Pons (tissue), 1 donor: ENCODE results near the gene PIBF1.
A peak's percentile ranks its signal among the peaks of the same experiment; 100 is the strongest.
"Not testable (repeated sequence)": the region's sequence is repeated elsewhere in the genome, so short reads cannot be mapped to it uniquely, and the experiment has no call there.

Source experiments
- DNase-seq: peaks from one replicate; pipeline ENCODE4 v3.0.0-alpha.2; 2016; ENCODE audit warnings: low spot score

Gene PIBF1

DNA sequence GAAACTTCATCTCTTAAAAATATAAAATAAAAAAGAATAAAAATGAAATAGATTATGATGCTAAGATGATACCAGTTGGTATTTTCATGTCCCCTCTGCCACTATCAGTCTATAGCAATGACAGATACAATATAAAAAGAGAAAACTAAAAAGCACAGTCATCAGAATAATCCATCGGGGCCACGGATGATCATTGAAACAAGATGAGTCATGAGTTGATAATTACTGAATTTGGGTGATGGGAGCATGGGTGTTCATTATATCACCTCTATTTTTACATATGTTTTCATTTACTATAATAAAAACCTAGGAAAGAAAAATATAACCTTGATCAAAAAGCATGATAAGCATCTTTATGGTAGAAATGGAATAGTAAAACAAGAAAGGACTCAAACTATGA lies 41.1 kb downstream of the PIBF1 start:
- no peak for DNase-seq

DNA sequence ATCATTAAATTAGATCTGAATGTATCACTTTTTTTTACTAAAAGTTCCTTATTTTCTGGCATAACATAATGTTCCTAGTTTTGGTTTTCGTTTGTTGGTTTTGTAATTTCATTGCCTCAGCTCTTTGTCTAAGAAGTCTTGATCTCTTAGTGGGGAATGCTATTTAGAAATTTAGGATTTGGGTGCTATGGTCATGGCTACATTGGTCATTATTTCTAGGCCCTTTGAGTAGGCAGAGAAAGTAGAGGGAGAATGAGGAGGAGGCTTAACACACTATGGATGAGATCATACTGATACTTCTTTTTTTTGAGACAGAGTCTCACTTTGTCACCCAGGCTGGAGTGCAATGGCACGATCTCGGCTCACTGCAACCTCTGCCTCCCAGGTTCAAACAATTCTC lies 41.8 kb downstream of the PIBF1 start:
- DNase-seq, result no peak

DNA sequence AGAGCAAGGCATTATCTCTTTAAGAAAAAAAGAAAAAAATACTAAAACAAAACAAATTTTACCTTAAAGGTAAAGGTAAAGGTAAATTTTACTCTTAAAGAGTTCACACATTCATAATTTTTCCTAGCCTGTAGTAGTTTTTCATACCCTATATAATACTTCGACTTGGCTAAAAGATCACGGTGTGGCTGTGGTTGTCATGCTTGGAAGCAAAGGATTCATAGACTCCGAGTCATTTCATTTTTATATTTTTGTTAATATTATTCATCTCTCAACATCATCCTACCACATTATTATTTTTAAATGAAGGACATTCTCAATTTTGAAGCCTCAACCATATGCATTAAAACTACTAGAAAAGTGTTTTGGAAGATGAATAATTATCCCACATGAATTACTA lies 52.7 kb downstream of the PIBF1 start:
- no peak for DNase-seq

DNA sequence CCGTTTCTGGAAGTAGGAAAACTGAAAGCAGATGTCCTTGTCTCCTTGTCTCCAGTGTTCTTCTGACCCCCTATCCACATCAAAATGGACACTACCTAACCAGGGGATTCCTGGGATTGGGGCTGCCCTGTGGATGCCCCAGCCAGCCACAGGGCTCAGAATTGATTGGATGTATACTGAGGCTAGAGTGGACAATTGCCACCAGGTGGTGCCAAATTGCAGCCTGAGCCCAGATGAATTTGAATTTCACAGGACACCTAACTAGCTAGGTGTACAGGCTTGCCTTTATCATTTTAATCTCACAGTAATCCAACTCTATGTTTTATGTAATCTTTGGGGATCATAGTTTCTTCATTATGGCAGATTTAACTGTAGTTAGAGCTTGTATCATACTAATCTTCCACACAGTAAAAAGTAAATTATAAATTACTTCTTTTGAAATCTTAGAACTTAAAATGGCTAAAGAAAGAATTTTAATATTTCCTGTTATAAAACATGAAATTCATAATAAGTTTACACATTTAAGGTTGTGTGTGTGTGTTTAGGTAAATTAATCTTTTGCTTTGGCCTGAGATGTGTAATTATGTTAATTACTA lies 58.0 kb downstream of the PIBF1 start:
- peak; percentile 22 for DNase-seq

DNA sequence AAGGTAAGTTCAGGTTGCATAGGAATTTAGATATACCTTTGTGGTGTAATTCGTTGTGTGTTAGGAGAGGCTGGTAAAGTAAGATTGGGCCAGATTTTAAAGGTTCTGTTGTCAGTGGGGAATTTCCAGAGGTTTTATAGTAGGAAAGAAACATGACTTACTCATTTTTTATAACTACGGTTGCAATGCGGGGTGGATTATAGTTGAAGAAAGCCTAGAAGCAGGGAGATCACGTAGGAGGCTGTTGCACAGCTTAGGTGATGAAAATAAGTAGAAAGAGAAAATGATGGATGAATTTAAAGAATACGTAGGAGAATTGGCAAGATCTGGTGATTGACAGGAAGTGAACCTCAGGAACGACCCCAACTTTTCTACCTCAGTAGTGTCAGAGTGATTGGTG lies 61.1 kb downstream of the PIBF1 start:
- no peak for DNase-seq

DNA sequence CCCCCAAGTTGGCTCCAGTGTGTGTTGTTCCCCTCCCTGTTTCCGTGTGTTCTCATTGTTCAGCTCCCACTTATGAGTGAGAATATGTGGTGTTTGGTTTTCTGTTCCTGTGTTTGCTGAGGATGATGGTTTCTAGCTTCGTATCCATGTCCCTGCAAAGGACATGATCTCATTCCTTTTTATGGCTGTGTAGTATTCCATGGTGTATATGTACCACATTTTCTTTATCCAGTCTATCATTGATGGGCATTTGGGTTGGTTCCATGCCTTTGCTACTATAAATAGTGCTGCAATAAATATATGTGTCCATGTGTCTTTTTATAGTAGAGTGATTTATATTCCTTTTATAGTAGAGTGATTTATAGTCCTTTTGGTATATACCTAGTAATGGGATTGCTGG lies 63.2 kb downstream of the PIBF1 start:
- not testable (repeated sequence) for DNase-seq

DNA sequence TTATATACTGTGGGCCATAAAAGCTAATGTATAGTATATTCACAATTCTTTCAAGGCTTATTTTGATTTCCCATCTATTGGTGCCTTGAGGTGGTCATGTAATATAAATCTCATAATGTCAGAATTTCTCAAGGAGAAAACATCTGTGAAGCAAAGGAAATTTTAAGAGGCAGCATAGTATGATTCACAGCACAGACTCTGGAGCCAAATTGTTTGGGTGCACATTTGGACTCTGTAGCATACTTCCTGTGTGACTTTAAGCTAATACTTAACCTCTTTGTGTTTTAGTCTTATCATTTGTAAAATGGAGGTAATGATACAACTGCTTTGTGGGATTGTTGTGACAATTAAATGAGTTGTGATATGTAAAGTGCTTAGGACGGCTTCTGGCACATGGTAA lies 67.6 kb downstream of the PIBF1 start:
- no peak for DNase-seq

DNA sequence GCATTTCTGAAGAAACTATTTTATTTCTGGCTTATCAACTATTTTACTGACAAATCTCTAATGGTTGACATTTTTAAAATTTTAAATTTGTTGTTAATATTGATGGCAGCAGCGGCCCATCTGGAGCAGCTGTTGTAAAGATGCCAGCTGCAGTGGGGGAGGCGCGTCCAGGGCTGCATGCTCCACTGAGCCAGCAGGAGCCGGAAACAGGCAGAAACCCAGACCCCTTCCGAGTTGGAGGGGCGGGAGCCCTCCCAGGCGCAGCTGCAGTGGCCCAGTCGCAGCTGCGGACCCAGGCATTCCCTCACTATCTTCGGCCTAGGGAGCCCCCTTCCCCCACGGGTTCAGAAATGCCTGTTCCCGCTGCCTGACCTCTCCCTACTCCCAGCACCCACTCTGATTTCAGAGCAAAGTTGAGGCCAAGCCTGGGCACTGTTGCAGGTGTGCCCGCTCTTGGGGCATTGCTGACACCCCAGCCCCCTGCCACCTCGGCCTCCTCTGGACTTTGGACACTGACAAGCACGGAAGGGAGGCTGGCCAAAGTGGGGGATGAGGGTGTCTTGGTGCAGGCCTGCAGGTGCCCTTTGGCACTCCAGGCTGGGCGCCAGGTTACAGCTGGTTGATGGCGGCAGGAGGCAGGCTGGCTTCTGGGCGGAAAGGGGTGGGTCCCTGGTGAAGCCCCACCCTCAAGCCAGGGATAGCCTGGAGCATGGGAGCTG lies 69.2 kb downstream of the PIBF1 start:
- no peak for DNase-seq

DNA sequence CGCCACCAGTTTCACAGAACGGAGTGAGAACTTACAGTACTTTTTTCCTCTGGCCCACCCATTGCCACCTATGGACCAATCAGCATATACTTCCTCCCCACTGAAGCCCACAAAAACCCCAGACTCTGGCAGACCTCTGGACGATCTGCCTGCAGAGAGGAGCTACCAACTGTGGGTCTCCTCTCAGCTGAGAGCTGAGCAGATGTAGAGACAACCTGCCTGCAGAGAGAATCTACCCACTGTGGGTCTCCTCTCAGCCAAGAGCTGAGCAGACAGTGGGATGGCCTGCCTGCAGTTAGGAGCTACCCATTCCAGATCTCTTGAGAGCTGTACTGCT lies 69.7 kb downstream of the PIBF1 start:
- DNase-seq, result no peak

DNA sequence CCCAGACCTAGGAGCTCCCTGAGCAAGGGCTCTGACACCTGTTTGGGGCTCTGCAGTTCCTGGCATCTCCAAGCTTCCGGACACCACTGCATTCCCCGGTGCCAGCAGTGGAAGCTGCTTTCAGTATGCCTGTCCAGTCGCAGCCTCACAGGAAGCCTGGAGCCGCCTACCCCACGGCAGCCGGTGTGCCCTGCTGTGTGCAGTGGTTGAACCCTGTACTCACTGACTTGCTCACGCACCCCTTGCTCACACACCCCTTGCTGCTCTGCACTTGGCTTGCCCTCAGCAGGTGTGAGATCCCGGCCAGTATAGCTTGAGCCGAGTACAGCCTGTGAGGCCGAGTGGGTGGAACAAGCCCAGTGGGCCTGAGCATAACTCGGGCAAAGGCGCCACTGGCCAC lies 70.3 kb downstream of the PIBF1 start:
- DNase-seq, result no peak

DNA sequence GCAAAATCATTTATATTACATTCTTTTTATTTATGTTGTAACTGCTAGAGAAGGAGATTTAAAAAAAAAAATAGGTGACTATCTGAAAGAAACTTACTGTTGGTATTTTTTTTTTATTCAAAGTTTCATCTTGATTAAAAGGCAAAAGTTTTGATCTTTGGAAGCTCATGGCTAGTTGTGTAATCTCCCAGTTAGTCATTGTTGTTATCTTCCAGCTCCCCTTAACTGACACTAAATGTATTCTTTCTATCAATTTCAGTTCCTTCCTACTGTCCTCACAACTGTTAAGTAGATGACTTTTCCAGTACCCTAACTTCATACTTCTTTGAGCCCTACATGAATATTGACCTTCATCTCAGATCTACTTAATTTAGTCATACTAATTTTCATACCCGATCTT lies 71.1 kb downstream of the PIBF1 start:
- DNase-seq, result no peak

DNA sequence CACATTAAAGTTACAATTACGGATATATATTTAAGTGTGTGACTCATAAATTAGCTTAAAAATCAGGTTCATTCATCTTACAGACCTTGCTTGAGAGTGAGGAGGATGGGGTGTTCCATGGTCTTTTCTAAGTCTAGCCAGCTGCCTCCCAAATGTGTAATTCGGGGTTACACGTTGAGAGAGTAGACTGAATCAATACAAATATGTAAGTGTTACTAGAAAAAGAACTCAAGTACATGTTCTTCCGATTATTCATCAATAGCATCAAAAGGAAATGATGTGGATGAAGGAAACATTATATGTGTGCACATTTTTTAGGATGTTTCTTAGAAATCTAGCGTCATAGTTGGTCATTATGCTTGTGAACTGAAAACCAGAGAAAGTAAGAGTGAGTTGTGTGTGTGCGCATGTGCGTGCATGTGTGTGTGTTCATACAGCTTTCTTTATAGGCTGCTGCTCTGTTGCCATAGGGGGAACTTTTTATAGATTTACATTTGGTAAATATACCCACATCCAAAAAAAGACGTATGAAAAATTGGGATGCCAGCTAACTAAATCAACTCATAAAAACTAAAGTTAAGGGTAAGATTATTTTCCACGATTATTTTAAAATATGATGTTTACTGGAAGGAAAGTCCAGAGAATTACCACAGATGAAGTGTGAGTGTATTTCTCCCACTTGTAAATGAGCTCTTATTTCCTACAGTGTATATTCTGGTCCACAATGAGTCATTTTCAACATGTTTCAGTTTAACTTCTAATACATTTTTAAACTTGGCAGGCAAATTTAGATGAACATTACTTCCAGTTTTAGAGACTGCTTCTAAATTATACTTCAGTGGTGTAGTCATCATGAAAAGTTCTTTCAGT lies 82.4 kb downstream of the PIBF1 start:
- DNase-seq, result no peak

DNA sequence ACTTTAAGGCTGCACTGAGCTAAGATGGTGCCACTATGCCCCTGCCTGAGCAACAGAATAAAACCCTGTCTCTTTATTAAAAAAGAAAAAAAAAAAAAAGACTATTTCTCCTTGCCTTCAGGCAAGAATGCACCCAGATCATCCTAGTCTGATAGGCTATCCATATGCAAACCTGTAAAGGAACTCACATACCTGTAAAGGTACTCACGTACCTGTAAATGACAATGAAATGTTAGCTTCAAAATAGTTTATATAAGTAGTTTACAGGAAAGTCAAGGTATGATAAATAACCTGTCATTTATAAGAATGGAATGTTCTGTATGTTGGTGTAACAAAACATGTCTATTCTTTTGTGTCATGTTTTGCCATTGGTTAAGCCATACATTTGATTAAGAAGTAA lies 86.3 kb downstream of the PIBF1 start:
- DNase-seq, result no peak

DNA sequence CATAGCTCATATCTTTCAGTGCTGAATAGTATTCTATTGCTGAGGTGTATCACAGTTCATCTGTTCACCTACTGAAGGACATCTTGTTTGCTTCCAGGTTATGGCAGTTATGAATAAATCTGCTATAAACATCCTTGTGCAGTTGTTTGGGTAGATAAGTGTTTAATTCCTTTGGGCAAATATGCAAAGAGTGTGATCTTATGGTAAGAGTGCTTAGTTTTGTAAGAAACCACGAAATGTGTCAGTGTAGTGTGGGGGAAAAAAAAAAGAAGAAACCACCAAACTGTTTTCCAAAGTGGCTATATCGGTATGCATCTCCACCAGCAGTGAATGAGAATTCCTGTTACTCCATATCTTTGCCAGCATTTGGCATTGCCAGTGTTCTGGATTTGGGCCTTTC lies 93.3 kb downstream of the PIBF1 start:
- DNase-seq, result no peak

DNA sequence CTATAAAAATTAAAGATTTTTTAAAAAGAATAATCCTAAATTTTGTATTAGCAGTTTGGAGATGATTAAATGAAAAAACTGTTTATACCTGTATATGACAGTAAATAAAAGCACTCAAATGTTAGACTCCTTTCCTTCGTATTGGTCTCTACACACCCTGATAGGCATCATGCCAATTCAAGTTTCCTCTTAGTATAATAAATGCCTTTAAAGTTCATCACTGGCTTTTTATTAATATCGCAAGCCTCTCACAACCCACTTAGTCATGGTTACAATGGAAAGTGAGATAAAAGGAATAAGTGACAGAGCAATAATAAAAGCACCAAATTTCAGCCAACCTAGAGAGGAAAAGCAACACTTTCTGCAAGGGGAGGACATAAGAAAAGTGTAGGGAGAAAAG lies 102.2 kb downstream of the PIBF1 start:
- DNase-seq, result no peak

DNA sequence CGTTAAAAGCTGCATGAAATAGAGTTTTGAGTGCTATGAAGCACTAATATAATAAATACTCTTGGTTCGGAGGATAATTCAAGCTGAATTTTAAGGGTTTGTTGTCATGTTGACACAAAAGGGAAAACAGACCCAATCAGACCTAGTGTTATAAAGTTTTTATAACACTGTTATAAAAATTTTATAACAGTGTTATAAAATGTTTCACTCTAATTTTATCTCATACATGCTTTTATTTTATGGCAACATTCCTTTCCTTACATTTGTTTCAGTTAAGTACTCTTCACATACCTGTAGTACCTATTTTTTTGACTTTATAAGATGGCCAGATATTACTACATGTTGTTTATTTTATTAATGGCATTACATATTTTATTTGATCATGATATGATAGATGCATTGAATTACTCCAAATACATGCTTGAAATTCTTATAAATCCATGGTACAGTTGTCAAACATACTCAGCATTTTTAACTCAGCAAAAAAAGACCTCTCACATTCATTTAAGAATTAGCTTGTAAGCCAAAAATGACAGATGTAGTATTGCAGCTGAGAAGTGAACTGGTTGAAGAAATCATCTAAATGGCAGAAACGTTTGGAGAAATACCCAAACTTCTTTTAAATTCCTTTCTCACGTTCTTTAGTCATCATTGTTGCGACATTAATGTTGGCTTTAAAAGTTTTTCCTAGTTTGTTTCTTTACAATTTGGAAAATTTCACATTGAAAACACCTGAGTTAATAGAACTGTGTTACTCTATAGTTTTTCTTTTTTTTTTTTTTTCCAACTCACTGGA lies 104.5 kb downstream of the PIBF1 start:
- no peak for DNase-seq

DNA sequence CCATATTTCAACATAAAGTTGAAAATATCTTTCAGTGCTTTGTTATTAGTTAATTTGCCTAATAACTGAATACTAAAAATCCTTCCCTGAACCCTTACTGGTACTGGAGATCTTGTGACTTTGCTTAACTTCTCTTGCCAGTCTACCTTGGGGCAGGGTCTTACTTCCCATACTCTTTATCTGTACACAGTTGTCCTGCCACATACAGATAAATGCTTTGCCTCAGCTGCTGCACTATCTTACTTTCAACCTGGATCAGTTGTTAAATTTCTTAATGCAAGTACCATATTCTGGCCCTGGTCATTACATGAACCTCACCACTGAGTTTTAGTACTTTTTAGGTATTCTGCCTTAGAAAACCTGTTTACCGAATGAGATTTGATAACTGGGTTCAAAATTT lies 107.6 kb downstream of the PIBF1 start:
- no peak for DNase-seq

DNA sequence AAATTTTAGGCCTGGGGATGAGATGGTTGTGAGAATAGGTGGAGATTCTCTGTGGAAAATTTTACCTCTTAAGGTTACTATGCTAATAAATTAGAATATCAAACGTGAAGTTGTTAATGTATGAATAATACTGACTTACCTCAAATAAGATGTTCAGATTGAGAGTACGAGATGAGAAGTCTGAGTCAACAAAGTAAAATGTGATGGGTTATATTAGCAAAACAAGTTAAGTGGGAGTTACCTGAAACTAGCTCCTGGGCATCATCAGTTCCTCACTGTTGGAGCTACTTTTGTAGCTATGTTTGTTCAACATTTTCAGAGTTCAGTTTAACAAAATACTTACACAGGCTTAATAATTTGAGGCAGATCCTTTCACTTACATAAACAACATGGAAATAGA lies 108.6 kb downstream of the PIBF1 start:
- DNase-seq, result no peak

DNA sequence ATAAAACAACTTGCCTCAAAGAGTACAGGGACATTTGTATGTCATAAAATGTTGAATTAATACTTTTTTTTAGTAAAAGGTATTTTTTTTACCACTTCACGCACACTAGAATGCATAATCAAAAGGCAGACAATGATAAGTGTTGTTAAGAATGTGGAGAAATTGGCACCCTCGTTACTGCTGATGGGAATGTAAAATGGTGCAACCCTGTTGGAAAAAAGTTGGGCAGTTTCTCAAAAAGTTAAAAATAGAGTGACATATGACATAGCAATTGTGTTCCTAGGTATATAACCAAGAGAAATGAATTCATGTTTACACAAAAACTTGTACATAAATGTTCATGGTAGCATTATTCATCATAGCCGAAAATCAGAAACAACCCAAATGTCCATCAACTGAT lies 109.5 kb downstream of the PIBF1 start:
- DNase-seq, result no peak

DNA sequence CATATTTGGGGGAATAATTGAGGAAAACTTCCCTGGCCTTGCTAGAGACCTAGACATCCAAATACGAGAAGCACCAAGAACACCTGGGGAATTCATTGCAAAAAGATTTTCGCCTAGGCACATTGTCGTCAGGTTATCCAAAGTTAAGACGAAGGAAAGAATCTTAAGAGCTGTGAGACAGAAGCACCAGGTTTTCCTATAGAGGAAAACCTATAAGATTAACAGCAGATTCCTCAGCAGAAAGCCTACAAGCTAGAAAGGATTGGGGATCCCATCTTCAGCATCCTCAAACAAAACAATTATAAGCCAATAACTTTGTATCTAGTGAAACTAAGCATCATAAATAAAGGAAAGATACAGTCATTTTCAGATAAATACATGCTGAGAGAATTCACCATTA lies 114.9 kb downstream of the PIBF1 start:
- DNase-seq, result no peak

DNA sequence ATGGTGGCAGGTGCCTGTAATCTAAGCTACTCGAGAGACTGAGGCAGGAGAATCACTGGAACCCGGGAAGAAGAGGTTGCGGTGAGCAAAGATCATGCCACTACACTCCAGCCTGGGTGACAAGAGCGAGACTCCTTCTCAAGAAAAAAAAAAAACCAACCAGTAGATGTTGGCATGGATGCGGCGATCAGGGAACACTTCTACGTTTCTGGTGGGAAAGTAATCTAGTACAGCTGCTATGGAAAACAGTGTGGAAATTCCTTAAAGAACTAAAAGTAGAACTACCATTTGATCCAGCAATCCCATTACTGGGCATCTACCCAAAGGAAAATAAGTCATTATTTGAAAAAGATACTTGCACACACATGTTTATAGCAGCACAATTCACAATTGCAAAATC lies 119.6 kb downstream of the PIBF1 start:
- DNase-seq, result not testable (repeated sequence)

DNA sequence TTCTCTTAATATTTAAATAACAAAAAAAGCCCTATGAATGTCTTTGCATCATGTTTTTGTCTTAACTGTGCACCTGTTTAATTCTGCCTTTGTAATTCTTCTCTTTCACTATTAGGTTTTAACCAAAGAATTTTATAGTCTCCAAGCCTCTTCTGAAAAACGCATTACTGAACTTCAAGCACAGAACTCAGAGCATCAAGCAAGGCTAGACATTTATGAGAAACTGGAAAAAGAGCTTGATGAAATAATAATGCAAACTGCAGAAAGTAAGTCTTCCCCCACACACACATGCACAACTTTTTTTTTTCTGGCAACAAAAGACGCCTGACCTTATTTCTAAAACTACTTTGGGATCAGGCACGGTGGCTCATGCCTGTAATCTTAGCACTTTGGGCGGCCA lies 126.5 kb downstream of the PIBF1 start:
- DNase-seq, result no peak

DNA sequence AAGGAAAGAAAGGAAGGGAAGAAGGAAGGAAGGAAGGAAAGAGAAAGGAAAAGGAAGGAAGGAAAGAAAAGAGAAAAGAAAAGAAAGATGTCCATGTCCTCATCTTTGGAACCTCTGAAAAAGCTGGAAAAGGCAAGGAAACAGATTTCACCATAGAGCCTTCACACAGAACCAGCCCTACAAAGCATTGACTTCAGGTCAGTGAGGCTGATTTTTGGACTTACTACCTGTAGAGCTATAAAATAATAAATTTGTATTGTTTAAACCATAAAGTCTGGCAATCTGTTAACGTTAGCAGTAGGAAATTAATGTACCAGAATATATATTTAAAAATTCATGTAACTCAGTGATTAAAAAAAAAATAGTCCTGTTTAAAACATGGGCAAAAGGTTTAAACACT lies 130.0 kb downstream of the PIBF1 start:
- no peak for DNase-seq
